ENCODE data around the gene POU3F1.

The POU3F1 gene

DNA sequence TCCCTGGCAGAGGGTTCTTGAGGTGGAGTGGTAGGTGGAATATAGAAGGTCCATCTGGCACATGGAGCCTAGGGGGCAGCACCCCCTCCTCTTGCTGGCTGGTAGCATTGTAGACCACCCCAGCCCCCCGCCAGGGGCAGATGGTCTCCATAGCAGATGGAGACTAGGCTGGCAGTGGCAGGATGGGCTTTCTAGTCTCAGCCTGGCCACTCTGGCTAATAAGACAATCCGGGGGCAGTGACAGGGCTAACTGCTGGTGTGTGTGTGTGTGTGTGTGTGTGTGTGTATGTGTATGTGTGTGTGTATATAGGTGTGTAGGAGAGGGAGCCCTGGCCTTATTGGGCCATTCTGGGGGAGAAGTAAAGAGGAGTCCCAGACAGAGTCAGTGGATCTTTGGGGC is 17.9 kb downstream of the POU3F1 start:
- peaks cover 7 to 31% (median 24%) of the 10 kb centered on the region in 5 donors for H3K4me1 ChIP-seq (ENCODE audit: control insufficient read depth in 5 of 5, insufficient read depth in 5 of 5, low read length in 5 of 5)
- H3K27ac ChIP-seq (ENCODE audit: low read depth, low read length) = no peak overlapping the region
- H3K36me3 ChIP-seq (ENCODE audit: control insufficient read depth in 5 of 5, insufficient read depth in 5 of 5, low read length in 5 of 5) = peaks cover 6 to 24% (median 22%) of the 10 kb centered on the region in 5 donors
- H3K27me3 ChIP-seq (ENCODE audit: control insufficient read depth in 5 of 5, insufficient read depth in 4 of 5, low read length in 5 of 5) = peaks cover 0 to 11% (median 4%) of the 10 kb centered on the region in 5 donors
- H3K4me3 ChIP-seq (ENCODE audit: low read depth in 1 of 5, low read length in 5 of 5) = no peak overlapping the region
- H3K9me3 ChIP-seq (ENCODE audit: control insufficient read depth in 5 of 5, low read length in 5 of 5) = no peaks in the 10 kb centered on the region
- H3K9ac ChIP-seq (ENCODE audit: low read length in 5 of 5) = no peak overlapping the region

DNA sequence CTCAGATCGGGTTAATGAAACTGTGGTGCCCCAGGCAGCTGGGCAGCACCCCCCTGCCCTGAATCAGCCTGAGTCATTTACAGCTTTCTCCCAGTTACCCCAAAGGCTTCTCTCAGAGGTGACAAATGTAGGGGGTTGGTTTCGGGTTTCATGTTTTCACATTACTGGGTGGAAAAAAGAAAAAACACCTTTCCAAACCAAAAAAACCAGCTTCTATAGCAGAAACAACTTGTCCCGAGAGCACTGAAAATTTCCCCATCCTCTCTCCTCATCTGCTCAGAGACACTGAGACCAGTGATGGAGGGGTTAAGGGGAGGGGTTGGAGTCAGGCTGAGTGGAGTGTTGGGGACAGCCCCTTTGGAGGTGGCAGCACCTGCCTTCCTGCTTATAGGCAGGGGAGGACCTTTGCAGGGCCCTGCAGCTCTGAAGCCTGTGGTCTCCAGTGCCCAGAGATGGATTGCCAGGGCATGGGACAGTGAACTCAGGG is 18.4 kb downstream of the POU3F1 start:
- peaks cover 0 to 11% (median 4%) of the 10 kb centered on the region in 5 donors for H3K27me3 ChIP-seq (ENCODE audit: control insufficient read depth in 5 of 5, insufficient read depth in 4 of 5, low read length in 5 of 5)
- no peak overlapping the region for H3K27ac ChIP-seq (ENCODE audit: low read depth, low read length)
- no peak overlapping the region for H3K9ac ChIP-seq (ENCODE audit: low read length in 5 of 5)
- peaks cover 7 to 31% (median 24%) of the 10 kb centered on the region in 5 donors for H3K4me1 ChIP-seq (ENCODE audit: control insufficient read depth in 5 of 5, insufficient read depth in 5 of 5, low read length in 5 of 5)
- no peaks in the 10 kb centered on the region for H3K9me3 ChIP-seq (ENCODE audit: control insufficient read depth in 5 of 5, low read length in 5 of 5)
- H3K36me3 ChIP-seq (ENCODE audit: control insufficient read depth in 5 of 5, insufficient read depth in 5 of 5, low read length in 5 of 5) = peaks cover 10 to 29% (median 27%) of the 10 kb centered on the region in 5 donors
- H3K4me3 ChIP-seq (ENCODE audit: low read depth in 1 of 5, low read length in 5 of 5) = no peak overlapping the region

DNA sequence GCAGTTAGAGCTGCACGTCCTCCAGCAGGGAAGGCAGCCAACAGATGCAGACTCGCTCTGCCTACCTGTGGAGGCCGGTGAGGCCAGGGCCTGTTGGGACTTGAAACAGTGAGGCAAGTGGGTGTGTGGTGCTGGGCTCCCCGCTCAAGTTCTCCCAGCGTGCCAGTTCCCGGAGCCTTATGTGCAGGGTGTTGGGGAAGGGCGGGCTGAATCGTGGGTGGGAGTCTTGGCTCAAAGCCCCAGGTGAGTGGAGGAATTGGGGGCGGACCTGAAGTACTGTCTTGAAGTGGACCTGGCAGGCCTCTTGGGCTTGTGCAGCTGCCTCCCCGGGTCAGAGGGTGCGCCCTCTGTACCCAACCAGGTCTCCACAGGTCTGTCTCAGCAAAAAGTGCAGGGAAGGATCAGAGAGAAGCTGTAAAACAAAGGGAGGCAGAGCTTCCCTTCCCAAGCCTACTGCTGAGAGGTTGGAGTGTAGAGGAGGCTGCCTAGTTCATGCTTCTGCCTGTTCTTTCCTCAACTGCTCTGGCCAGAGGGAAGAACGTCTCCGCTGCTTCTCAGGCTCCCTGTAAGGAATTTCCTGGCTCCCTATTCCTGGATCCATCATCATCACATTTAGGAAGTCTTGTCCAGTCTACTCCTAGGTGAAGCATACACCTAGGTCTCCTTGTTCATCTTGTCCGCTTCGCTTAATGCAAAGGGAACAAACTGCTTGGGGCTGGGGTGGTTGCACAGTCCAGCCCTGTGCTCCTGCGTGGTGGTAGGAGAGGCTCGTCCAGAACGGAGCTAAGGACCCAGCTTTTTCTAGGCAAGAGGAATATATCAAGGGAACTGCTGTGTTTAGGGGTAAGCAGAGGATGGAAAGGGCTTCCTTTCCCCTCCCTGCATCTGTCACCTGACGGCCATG is 19.1 kb downstream of the POU3F1 start:
- no peak overlapping the region for H3K9ac ChIP-seq (ENCODE audit: low read length in 5 of 5)
- H3K27ac ChIP-seq (ENCODE audit: low read depth, low read length) = no peak overlapping the region
- peaks cover 0 to 11% (median 4%) of the 10 kb centered on the region in 5 donors for H3K27me3 ChIP-seq (ENCODE audit: control insufficient read depth in 5 of 5, insufficient read depth in 4 of 5, low read length in 5 of 5)
- H3K36me3 ChIP-seq (ENCODE audit: control insufficient read depth in 5 of 5, insufficient read depth in 5 of 5, low read length in 5 of 5) = peaks cover 17 to 36% (median 34%) of the 10 kb centered on the region in 5 donors
- H3K4me1 ChIP-seq (ENCODE audit: control insufficient read depth in 5 of 5, insufficient read depth in 5 of 5, low read length in 5 of 5) = peaks cover 7 to 31% (median 24%) of the 10 kb centered on the region in 5 donors
- no peaks in the 10 kb centered on the region for H3K9me3 ChIP-seq (ENCODE audit: control insufficient read depth in 5 of 5, low read length in 5 of 5)
- H3K4me3 ChIP-seq (ENCODE audit: low read depth in 1 of 5, low read length in 5 of 5) = no peak overlapping the region

DNA sequence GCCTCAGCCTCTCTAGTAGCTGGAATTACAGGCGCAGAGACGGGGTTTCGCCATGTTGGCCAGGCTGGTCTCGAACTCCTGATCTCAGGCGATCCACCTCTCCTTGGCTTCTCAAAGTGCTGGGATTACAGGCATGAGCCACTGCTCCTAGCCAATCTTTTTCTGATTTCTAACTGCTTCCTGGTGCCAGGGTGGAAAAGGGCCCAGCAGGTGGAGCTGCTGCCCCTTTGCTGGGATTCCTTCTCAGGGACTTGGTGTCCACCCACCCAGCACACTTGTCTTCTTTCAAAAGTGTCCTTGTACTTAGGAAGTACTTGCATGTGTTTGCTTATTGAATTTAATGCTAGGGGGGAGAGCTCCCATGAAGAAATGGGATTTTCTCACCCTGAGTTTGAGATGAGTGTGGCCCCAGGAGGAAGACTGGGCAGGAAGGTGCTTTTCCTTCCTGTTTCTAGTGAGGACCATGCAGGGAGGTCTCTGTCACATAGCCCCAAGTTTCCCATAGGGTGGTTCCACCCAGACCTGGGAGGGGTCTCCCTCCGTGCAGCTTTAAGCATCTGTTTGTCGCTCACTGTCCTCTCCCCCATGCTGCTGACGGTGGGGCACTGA is 19.9 kb downstream of the POU3F1 start:
- Histone ChIP-seq H3K4me1 (ENCODE audit: control insufficient read depth in 5 of 5, insufficient read depth in 5 of 5, low read length in 5 of 5) (peaks cover 7 to 31% (median 24%) of the 10 kb centered on the region in 5 donors), H3K4me3 (ENCODE audit: low read depth in 1 of 5, low read length in 5 of 5) (no peak overlapping the region), H3K27me3 (ENCODE audit: control insufficient read depth in 5 of 5, insufficient read depth in 4 of 5, low read length in 5 of 5) (peaks cover 0 to 11% (median 4%) of the 10 kb centered on the region in 5 donors), H3K9ac (ENCODE audit: low read length in 5 of 5) (no peak overlapping the region), H3K36me3 (ENCODE audit: control insufficient read depth in 5 of 5, insufficient read depth in 5 of 5, low read length in 5 of 5) (peaks cover 19 to 44% (median 42%) of the 10 kb centered on the region in 5 donors), H3K27ac (ENCODE audit: low read depth, low read length) (no peak overlapping the region), H3K9me3 (ENCODE audit: control insufficient read depth in 5 of 5, low read length in 5 of 5) (no peaks in the 10 kb centered on the region)

DNA sequence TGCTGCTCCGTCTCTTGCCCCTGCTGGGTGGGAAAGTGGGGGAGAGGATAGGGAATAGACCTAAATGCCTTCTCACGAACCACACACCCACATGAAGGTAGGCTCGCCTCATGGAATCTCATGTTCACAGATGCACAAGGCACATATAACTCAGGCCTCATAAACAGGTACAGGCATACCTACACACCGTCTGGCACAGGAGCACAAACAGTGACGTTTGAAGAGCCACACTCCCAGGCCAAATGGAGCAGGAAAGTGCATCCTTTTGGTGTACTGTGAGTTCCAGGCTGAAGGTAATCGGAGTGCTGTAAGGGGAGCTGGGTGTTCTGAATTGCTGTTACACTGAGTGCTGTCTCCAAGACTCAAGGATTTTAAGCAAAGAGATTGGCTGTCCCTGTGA is 20.9 kb downstream of the POU3F1 start:
- Histone ChIP-seq H3K36me3 (ENCODE audit: control insufficient read depth in 5 of 5, insufficient read depth in 5 of 5, low read length in 5 of 5) (peaks cover 19 to 54% (median 47%) of the 10 kb centered on the region in 5 donors), H3K9ac (ENCODE audit: low read length in 5 of 5) (no peak overlapping the region), H3K27ac (ENCODE audit: low read depth, low read length) (no peak overlapping the region), H3K9me3 (ENCODE audit: control insufficient read depth in 5 of 5, low read length in 5 of 5) (no peaks in the 10 kb centered on the region), H3K27me3 (ENCODE audit: control insufficient read depth in 5 of 5, insufficient read depth in 4 of 5, low read length in 5 of 5) (peaks cover 0 to 11% (median 3%) of the 10 kb centered on the region in 5 donors), H3K4me1 (ENCODE audit: control insufficient read depth in 5 of 5, insufficient read depth in 5 of 5, low read length in 5 of 5) (peaks cover 7 to 27% (median 19%) of the 10 kb centered on the region in 5 donors), H3K4me3 (ENCODE audit: low read depth in 1 of 5, low read length in 5 of 5) (no peak overlapping the region)

DNA sequence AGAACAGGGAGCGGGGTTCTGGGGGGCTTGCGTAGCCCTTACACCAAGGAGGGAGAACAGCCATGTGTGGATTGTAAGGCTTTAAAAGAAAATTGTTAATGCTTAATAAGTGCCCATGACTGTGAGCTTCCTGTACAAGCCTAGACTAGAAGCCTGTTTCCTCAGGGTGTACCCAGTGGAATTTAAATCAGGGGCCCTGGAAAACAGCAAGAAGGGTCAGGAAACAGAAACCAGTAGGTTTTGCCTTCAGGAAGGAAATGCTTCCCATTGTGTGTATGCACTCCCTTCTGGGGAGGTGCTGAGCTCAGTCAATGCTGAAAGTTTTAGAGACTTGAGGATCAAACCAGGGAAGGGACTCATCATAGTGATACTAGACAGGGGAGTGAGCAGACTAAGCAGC is 21.4 kb downstream of the POU3F1 start:
- peaks cover 23 to 58% (median 51%) of the 10 kb centered on the region in 5 donors for H3K36me3 ChIP-seq (ENCODE audit: control insufficient read depth in 5 of 5, insufficient read depth in 5 of 5, low read length in 5 of 5)
- H3K9me3 ChIP-seq (ENCODE audit: control insufficient read depth in 5 of 5, low read length in 5 of 5) = no peaks in the 10 kb centered on the region
- peaks cover 6 to 23% (median 16%) of the 10 kb centered on the region in 5 donors for H3K4me1 ChIP-seq (ENCODE audit: control insufficient read depth in 5 of 5, insufficient read depth in 5 of 5, low read length in 5 of 5)
- H3K27ac ChIP-seq (ENCODE audit: low read depth, low read length) = no peak overlapping the region
- no peak overlapping the region for H3K9ac ChIP-seq (ENCODE audit: low read length in 5 of 5)
- peaks cover 0 to 11% (median 3%) of the 10 kb centered on the region in 5 donors for H3K27me3 ChIP-seq (ENCODE audit: control insufficient read depth in 5 of 5, insufficient read depth in 4 of 5, low read length in 5 of 5)
- H3K4me3 ChIP-seq (ENCODE audit: low read depth in 1 of 5, low read length in 5 of 5) = no peak overlapping the region

DNA sequence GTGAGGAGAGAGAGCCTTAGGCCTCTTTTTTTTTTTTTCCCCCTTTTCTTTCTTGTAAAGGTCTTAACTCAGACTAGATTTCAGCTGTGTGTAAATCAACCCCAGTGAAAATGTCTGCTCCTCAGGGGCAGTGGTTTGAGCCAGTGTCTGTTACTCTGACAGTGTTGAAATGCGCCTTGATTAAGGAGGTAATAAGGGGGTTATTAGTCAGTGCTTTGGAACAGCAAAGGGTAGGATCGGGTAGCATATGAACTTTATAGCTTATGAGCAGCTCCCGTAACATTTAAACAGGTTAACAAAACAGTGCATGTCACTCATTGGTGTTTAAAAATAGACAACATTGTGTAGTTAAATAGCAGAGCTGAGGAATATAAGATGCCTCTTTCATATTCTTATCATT is 23.8 kb downstream of the POU3F1 start:
- H3K27me3 ChIP-seq (ENCODE audit: control insufficient read depth in 5 of 5, insufficient read depth in 4 of 5, low read length in 5 of 5) = no peaks in the 10 kb centered on the region
- H3K9ac ChIP-seq (ENCODE audit: low read length in 5 of 5) = no peak overlapping the region
- H3K27ac ChIP-seq (ENCODE audit: low read depth, low read length) = no peak overlapping the region
- peaks cover 33 to 82% (median 72%) of the 10 kb centered on the region in 5 donors for H3K36me3 ChIP-seq (ENCODE audit: control insufficient read depth in 5 of 5, insufficient read depth in 5 of 5, low read length in 5 of 5)
- no peaks in the 10 kb centered on the region for H3K9me3 ChIP-seq (ENCODE audit: control insufficient read depth in 5 of 5, low read length in 5 of 5)
- no peak overlapping the region for H3K4me3 ChIP-seq (ENCODE audit: low read depth in 1 of 5, low read length in 5 of 5)
- peaks cover 0 to 5% (median 0%) of the 10 kb centered on the region in 5 donors for H3K4me1 ChIP-seq (ENCODE audit: control insufficient read depth in 5 of 5, insufficient read depth in 5 of 5, low read length in 5 of 5)

DNA sequence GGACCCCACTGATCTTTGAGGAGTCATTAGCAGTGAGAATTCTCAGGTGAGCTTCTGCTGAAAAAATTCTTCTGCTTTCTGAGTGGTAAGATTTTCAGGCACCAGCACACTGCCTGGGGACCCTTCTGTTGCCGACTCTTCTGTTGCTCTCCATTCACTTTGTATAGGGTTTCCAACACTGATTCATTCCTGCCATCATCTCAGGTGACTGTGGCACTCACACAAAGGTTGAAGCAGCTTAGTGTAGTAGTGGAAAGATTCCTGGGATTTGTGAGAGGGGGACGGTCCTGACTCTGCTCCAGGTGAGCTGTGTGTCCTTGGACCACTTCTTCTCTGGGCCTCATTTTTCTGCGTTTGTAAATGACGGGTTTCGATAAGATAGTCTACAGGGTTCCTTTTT is 24.6 kb downstream of the POU3F1 start:
- no peak overlapping the region for H3K27ac ChIP-seq (ENCODE audit: low read depth, low read length)
- no peaks in the 10 kb centered on the region for H3K9me3 ChIP-seq (ENCODE audit: control insufficient read depth in 5 of 5, low read length in 5 of 5)
- peaks cover 0 to 5% (median 0%) of the 10 kb centered on the region in 5 donors for H3K4me1 ChIP-seq (ENCODE audit: control insufficient read depth in 5 of 5, insufficient read depth in 5 of 5, low read length in 5 of 5)
- peaks cover 37 to 91% (median 80%) of the 10 kb centered on the region in 5 donors for H3K36me3 ChIP-seq (ENCODE audit: control insufficient read depth in 5 of 5, insufficient read depth in 5 of 5, low read length in 5 of 5)
- no peaks in the 10 kb centered on the region for H3K27me3 ChIP-seq (ENCODE audit: control insufficient read depth in 5 of 5, insufficient read depth in 4 of 5, low read length in 5 of 5)
- no peak overlapping the region for H3K4me3 ChIP-seq (ENCODE audit: low read depth in 1 of 5, low read length in 5 of 5)
- H3K9ac ChIP-seq (ENCODE audit: low read length in 5 of 5) = no peak overlapping the region

DNA sequence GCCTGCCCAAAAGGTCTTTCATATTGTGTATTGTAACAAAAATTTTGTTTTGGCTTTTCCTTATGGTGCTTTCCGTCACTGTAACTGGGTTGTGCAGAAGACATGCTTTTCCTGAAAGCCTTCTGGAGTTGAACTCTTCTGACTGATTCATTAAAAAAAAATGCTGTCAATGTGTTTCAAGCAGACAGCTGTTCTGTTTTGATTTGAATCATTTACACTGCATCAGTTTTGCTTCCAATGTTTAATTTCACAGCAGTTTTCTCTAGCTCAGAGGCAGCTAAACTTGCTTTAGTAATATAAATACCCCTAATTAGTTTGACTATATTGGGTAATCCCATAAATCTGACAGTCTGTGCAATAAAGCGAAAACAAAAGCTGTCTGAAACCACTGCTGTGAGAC is 26.2 kb downstream of the POU3F1 start:
- Histone ChIP-seq H3K9me3 (ENCODE audit: control insufficient read depth in 5 of 5, low read length in 5 of 5) (no peaks in the 10 kb centered on the region), H3K4me3 (ENCODE audit: low read depth in 1 of 5, low read length in 5 of 5) (no peak overlapping the region), H3K27me3 (ENCODE audit: control insufficient read depth in 5 of 5, insufficient read depth in 4 of 5, low read length in 5 of 5) (no peaks in the 10 kb centered on the region), H3K9ac (ENCODE audit: low read length in 5 of 5) (no peak overlapping the region), H3K36me3 (ENCODE audit: control insufficient read depth in 5 of 5, insufficient read depth in 5 of 5, low read length in 5 of 5) (peaks cover 43 to 92% (median 72%) of the 10 kb centered on the region in 5 donors), H3K27ac (ENCODE audit: low read depth, low read length) (no peak overlapping the region), H3K4me1 (ENCODE audit: control insufficient read depth in 5 of 5, insufficient read depth in 5 of 5, low read length in 5 of 5) (peaks cover 0 to 15% (median 13%) of the 10 kb centered on the region in 5 donors)

All from subcutaneous abdominal adipose tissue (tissue), 5 donors.